ENCODE results near the gene ACP2. TPM values are rescaled to one million over a fixed set of nuclear protein-coding genes. Genes with fewer than 3 reads are reported as not detected.

The ACP2 gene
- polyA plus RNA-seq, 4 donors: 44.1 to 91.4 (median 51.0) TPM

GRCh38 chr11:47264521-47264920, 15.9 kb upstream of the ACP2 start:
- Histone ChIP-seq H3K4me1 (ENCODE audit: control insufficient read depth in 3 of 3, insufficient read depth in 2 of 3, low read depth in 1 of 3, low read length in 2 of 3) (peaks cover 0 to 22% (median 2%) of the 10 kb centered on the region in 3 donors), H3K9me3 (ENCODE audit: control insufficient read depth in 2 of 2, insufficient read depth in 1 of 2, low read depth in 1 of 2, low read length in 1 of 2) (no peaks in the 10 kb centered on the region), H3K36me3 (ENCODE audit: control insufficient read depth in 3 of 3, insufficient read depth in 2 of 3, low read depth in 1 of 3, low read length in 3 of 3) (peaks cover 0 to 77% (median 4%) of the 10 kb centered on the region in 3 donors), H3K27ac (ENCODE audit: low read depth in 1 of 3, low read length in 2 of 3) (peak overlapping the region in 1 of 3 donors; percentile 6), H3K4me3 (ENCODE audit: low read depth in 1 of 3, low read length in 3 of 3) (no peak overlapping the region), H3K27me3 (ENCODE audit: control insufficient read depth in 3 of 3, insufficient read depth in 3 of 3, low read length in 3 of 3) (no peaks in the 10 kb centered on the region)
- FAIRE-seq: no peak
- no peak for DNase-seq
- WGBS, 3 donors: 60 to 80% (median 64%) methylated on average over 4 of the region's 4 CpGs

DNA sequence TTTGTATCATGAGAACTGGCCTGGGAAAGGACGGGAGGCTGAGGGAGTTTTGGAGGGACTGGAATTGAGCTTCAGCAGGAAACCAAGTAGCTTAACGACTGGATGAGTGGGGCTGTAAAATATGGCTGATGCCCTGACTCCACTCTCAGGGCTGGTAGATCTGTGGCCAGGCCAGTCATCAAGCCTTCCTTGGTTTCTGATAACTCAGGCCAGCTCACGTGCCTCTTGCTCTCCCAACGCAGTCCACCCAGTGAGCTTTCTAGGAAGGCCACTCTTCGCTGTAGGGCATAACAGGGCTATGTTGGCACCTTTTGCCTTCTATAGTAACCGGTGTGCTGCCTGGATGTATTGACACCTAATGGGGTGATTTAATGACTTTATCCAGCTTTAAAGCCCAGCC, 15.5 kb upstream of the ACP2 start:
- Histone ChIP-seq H3K36me3 (ENCODE audit: control insufficient read depth in 3 of 3, insufficient read depth in 2 of 3, low read depth in 1 of 3, low read length in 3 of 3) (peaks cover 0 to 77% (median 4%) of the 10 kb centered on the region in 3 donors), H3K27me3 (ENCODE audit: control insufficient read depth in 3 of 3, insufficient read depth in 3 of 3, low read length in 3 of 3) (no peaks in the 10 kb centered on the region), H3K4me1 (ENCODE audit: control insufficient read depth in 3 of 3, insufficient read depth in 2 of 3, low read depth in 1 of 3, low read length in 2 of 3) (peaks cover 0 to 24% (median 2%) of the 10 kb centered on the region in 3 donors), H3K9me3 (ENCODE audit: control insufficient read depth in 2 of 2, insufficient read depth in 1 of 2, low read depth in 1 of 2, low read length in 1 of 2) (no peaks in the 10 kb centered on the region), H3K27ac (ENCODE audit: low read depth in 1 of 3, low read length in 2 of 3) (peak overlapping the region in 1 of 3 donors; percentile 6), H3K4me3 (ENCODE audit: low read depth in 1 of 3, low read length in 3 of 3) (no peak overlapping the region)
- DNase-seq (no peak), FAIRE-seq (no peak)
- 82 to 93% (median 87%) methylated on average over 6 of the region's 6 CpGs for WGBS, 3 donors

GRCh38 chr11:47261291-47261800, 12.7 kb upstream of the ACP2 start:
- 87 to 90% (median 88%) methylated on average over 22 of the region's 22 CpGs for WGBS, 3 donors
- Histone ChIP-seq H3K27me3 (ENCODE audit: control insufficient read depth in 3 of 3, insufficient read depth in 3 of 3, low read length in 3 of 3) (no peaks in the 10 kb centered on the region), H3K27ac (ENCODE audit: low read depth in 1 of 3, low read length in 2 of 3) (no peak overlapping the region), H3K9me3 (ENCODE audit: control insufficient read depth in 2 of 2, insufficient read depth in 1 of 2, low read depth in 1 of 2, low read length in 1 of 2) (no peaks in the 10 kb centered on the region), H3K4me3 (ENCODE audit: low read depth in 1 of 3, low read length in 3 of 3) (no peak overlapping the region), H3K4me1 (ENCODE audit: control insufficient read depth in 3 of 3, insufficient read depth in 2 of 3, low read depth in 1 of 3, low read length in 2 of 3) (peaks cover 2 to 35% (median 14%) of the 10 kb centered on the region in 3 donors), H3K36me3 (ENCODE audit: control insufficient read depth in 3 of 3, insufficient read depth in 2 of 3, low read depth in 1 of 3, low read length in 3 of 3) (peaks cover 0 to 54% (median 0%) of the 10 kb centered on the region in 3 donors)
- DNase-seq: no peak
- no peak for FAIRE-seq

- no peak overlapping the region for H3K27ac ChIP-seq (ENCODE audit: low read depth in 1 of 3, low read length in 2 of 3)
- H3K4me3 ChIP-seq (ENCODE audit: low read depth in 1 of 3, low read length in 3 of 3): no peak overlapping the region
- H3K4me1 ChIP-seq (ENCODE audit: control insufficient read depth in 3 of 3, insufficient read depth in 2 of 3, low read depth in 1 of 3, low read length in 2 of 3): peaks cover 2 to 43% (median 14%) of the 10 kb centered on the region in 3 donors
- H3K9me3 ChIP-seq (ENCODE audit: control insufficient read depth in 2 of 2, insufficient read depth in 1 of 2, low read depth in 1 of 2, low read length in 1 of 2): no peaks in the 10 kb centered on the region
- FAIRE-seq: no peak
- DNase-seq: no peak
- peaks cover 0 to 45% (median 0%) of the 10 kb centered on the region in 3 donors for H3K36me3 ChIP-seq (ENCODE audit: control insufficient read depth in 3 of 3, insufficient read depth in 2 of 3, low read depth in 1 of 3, low read length in 3 of 3)
- no peaks in the 10 kb centered on the region for H3K27me3 ChIP-seq (ENCODE audit: control insufficient read depth in 3 of 3, insufficient read depth in 3 of 3, low read length in 3 of 3)
- 92% methylated on average over 19 of the region's 19 CpGs for WGBS, 3 donors
Observed at GRCh38 chr11:47260366-47260765, 11.8 kb upstream of the ACP2 start.

- DNase-seq: peak; percentile 71 to 76
- WGBS, 3 donors: 23 to 43% (median 42%) methylated on average over 10 of the region's 10 CpGs
- Histone ChIP-seq H3K4me3 (ENCODE audit: low read depth in 1 of 3, low read length in 3 of 3) (peak overlapping the region in 1 of 3 donors; percentile 56), H3K27ac (ENCODE audit: low read depth in 1 of 3, low read length in 2 of 3) (peak overlapping the region in 2 of 3 donors; percentile 40 to 83), H3K27me3 (ENCODE audit: control insufficient read depth in 3 of 3, insufficient read depth in 3 of 3, low read length in 3 of 3) (no peaks in the 10 kb centered on the region), H3K4me1 (ENCODE audit: control insufficient read depth in 3 of 3, insufficient read depth in 2 of 3, low read depth in 1 of 3, low read length in 2 of 3) (peaks cover 2 to 52% (median 15%) of the 10 kb centered on the region in 3 donors), H3K9me3 (ENCODE audit: control insufficient read depth in 2 of 2, insufficient read depth in 1 of 2, low read depth in 1 of 2, low read length in 1 of 2) (no peaks in the 10 kb centered on the region), H3K36me3 (ENCODE audit: control insufficient read depth in 3 of 3, insufficient read depth in 2 of 3, low read depth in 1 of 3, low read length in 3 of 3) (peaks cover 0 to 42% (median 0%) of the 10 kb centered on the region in 3 donors)
- no peak for FAIRE-seq
Observed at GRCh38 chr11:47259232-47259977, 10.8 kb upstream of the ACP2 start.

GRCh38 chr11:47258317-47258902, 9.8 kb upstream of the ACP2 start:
- peak overlapping the region in 2 of 3 donors; percentile 56 to 60 for H3K4me3 ChIP-seq (ENCODE audit: low read depth in 1 of 3, low read length in 3 of 3)
- WGBS, 3 donors: 27 to 49% (median 37%) methylated on average over 11 of the region's 11 CpGs

DNA sequence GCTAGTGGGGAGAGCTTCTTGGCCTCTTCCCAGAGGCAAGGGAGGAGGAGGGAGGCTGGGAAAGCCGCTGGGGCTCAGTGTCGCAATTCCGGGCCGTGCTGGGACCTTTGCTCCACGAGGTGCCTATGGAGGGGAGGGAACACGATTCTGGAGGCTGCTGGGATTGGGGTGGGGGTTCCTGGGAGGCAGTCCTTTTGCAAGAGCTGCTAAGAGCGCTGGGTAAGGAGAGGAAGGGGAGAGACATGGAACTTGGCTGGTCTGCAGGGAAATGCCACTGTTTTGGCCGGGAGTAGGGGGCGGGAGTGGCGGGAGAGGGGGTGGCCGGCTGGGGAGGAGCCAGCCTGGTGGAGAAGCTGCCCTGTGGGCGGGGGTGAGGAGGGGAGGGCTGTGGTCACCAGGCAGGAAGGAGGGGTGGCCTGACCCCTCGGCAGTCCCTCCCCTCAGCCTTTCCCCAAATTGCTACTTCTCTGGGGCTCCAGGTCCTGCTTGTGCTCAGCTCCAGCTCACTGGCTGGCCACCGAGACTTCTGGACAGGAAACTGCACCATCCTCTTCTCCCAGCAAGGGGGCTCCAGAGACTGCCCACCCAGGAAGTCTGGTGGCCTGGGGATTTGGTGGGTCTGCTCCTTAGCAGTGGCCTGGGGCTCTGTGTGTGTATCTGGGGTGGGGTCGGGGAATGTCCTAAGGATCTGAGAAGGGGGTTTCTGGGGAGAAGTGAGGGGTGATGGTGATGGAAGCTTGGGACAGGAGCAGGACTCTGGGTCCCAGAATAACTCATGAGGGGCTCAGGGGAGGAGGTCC, 9.1 kb upstream of the ACP2 start, which contains the start of gene NR1H3:
TSS of gene NR1H3 (plus strand) at position 480 of the 800 bp plus-strand sequence. CDS start 1,221 bp downstream, outside the sequence.
- Histone ChIP-seq H3K4me1 (ENCODE audit: control insufficient read depth in 3 of 3, insufficient read depth in 2 of 3, low read depth in 1 of 3, low read length in 2 of 3) (peaks cover 2 to 69% (median 21%) of the 10 kb centered on the region in 3 donors), H3K36me3 (ENCODE audit: control insufficient read depth in 3 of 3, insufficient read depth in 2 of 3, low read depth in 1 of 3, low read length in 3 of 3) (peaks cover 0 to 33% (median 0%) of the 10 kb centered on the region in 3 donors), H3K4me3 (ENCODE audit: low read depth in 1 of 3, low read length in 3 of 3) (peak within 1 kb of the TSS in 2 of 3 donors; percentile 56 to 60), H3K27me3 (ENCODE audit: control insufficient read depth in 3 of 3, insufficient read depth in 3 of 3, low read length in 3 of 3) (no peaks in the 10 kb centered on the region), H3K27ac (ENCODE audit: low read depth in 1 of 3, low read length in 2 of 3) (peak within 1 kb of the TSS; percentile 71 to 83 (median 80)), H3K9me3 (ENCODE audit: control insufficient read depth in 2 of 2, insufficient read depth in 1 of 2, low read depth in 1 of 2, low read length in 1 of 2) (no peaks in the 10 kb centered on the region)
- WGBS, 3 donors: 9% methylated on average over 15 of the region's 15 CpGs
- no peak for FAIRE-seq
- peak; percentile 89 to 91 for DNase-seq

More at GRCh38 chr11:47258317-47258902, 9.8 kb upstream of the ACP2 start:
- no peak for FAIRE-seq
- Histone ChIP-seq H3K9me3 (ENCODE audit: control insufficient read depth in 2 of 2, insufficient read depth in 1 of 2, low read depth in 1 of 2, low read length in 1 of 2) (no peaks in the 10 kb centered on the region), H3K36me3 (ENCODE audit: control insufficient read depth in 3 of 3, insufficient read depth in 2 of 3, low read depth in 1 of 3, low read length in 3 of 3) (peaks cover 0 to 37% (median 0%) of the 10 kb centered on the region in 3 donors), H3K27me3 (ENCODE audit: control insufficient read depth in 3 of 3, insufficient read depth in 3 of 3, low read length in 3 of 3) (no peaks in the 10 kb centered on the region), H3K27ac (ENCODE audit: low read depth in 1 of 3, low read length in 2 of 3) (peak overlapping the region; percentile 71 to 83 (median 80)), H3K4me1 (ENCODE audit: control insufficient read depth in 3 of 3, insufficient read depth in 2 of 3, low read depth in 1 of 3, low read length in 2 of 3) (peaks cover 2 to 62% (median 21%) of the 10 kb centered on the region in 3 donors)
- no peak for DNase-seq

DNA sequence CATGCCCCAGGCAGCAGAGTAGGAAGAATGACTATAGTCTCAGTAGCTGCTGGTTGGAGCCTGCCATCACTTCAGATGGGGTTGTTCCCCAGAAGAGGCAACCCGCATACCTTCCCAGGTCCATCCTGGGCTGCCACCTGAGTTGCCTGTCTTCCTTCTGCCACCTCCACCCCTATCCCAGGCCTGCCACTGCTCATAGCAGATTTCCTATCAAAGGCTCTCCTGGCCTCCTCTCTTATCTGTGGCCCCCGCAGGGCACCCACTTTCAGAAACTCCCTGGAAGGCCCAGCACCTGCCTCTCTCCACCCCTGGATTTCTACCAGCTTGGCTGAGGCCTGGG, 8.5 kb upstream of the ACP2 start:
- DNase-seq (no peak), FAIRE-seq (no peak)
- Histone ChIP-seq H3K4me1 (ENCODE audit: control insufficient read depth in 3 of 3, insufficient read depth in 2 of 3, low read depth in 1 of 3, low read length in 2 of 3) (peaks cover 2 to 71% (median 21%) of the 10 kb centered on the region in 3 donors), H3K9me3 (ENCODE audit: control insufficient read depth in 2 of 2, insufficient read depth in 1 of 2, low read depth in 1 of 2, low read length in 1 of 2) (no peaks in the 10 kb centered on the region), H3K4me3 (ENCODE audit: low read depth in 1 of 3, low read length in 3 of 3) (peak overlapping the region in 1 of 3 donors; percentile 56), H3K36me3 (ENCODE audit: control insufficient read depth in 3 of 3, insufficient read depth in 2 of 3, low read depth in 1 of 3, low read length in 3 of 3) (peaks cover 0 to 27% (median 0%) of the 10 kb centered on the region in 3 donors), H3K27me3 (ENCODE audit: control insufficient read depth in 3 of 3, insufficient read depth in 3 of 3, low read length in 3 of 3) (no peaks in the 10 kb centered on the region), H3K27ac (ENCODE audit: low read depth in 1 of 3, low read length in 2 of 3) (peak overlapping the region; percentile 50 to 83 (median 80))
- 16 to 40% (median 33%) methylated on average over 2 of the region's 2 CpGs for WGBS, 3 donors

Data from small intestine (tissue), 7 donors.